H9 (cell line): ENCODE measurements around the gene PNKP. TPM values are rescaled to one million over a fixed set of nuclear protein-coding genes. Genes with fewer than 3 reads are reported as not detected.

ENCODE experiments used
- DNase-seq: peaks from one replicate; pipeline ENCODE4 v3.0.0-alpha.2; 2017
- H2AFZ ChIP-seq: one replicate; pipeline ENCODE4 v1.6.1; 2013; ENCODE audit warnings: mild to moderate bottlenecking, low read length, control low read depth, moderate library complexity
- H2AK5ac ChIP-seq: 2 replicates; pipeline ENCODE4 v1.6.1; 2013; ENCODE audit warnings: low read length, control low read depth, mixed read lengths; ENCODE audit not compliant: insufficient read length
- H2BK120ac ChIP-seq: one replicate; pipeline ENCODE4 v1.6.1; 2013; ENCODE audit warnings: low read depth, mild to moderate bottlenecking, low read length, control low read depth, inconsistent platforms; ENCODE audit not compliant: poor library complexity, severe bottlenecking
- H2BK12ac ChIP-seq: 2 replicates; pipeline ENCODE4 v1.6.1; 2013; ENCODE audit warnings: low read length, control low read depth, mixed read lengths, low read depth; ENCODE audit not compliant: insufficient read length
- H2BK15ac ChIP-seq: 2 replicates; pipeline ENCODE4 v1.6.1; 2013; ENCODE audit warnings: low read depth, low read length, control low read depth
- H2BK20ac ChIP-seq: one replicate; pipeline ENCODE4 v1.6.1; 2013; ENCODE audit warnings: low read depth, mild to moderate bottlenecking, low read length, control low read depth, inconsistent platforms; ENCODE audit not compliant: poor library complexity, severe bottlenecking
- H2BK5ac ChIP-seq: 2 replicates; pipeline ENCODE4 v1.6.1; 2013; ENCODE audit warnings: low read length, control low read depth, mixed read lengths; ENCODE audit not compliant: insufficient read length
- H3K14ac ChIP-seq: 2 replicates; pipeline ENCODE4 v1.6.1; 2013; ENCODE audit warnings: low read length, control low read depth; ENCODE audit not compliant: insufficient read depth
- H3K18ac ChIP-seq: 2 replicates; pipeline ENCODE4 v1.6.1; 2013; ENCODE audit warnings: low read depth, mild to moderate bottlenecking, mixed read lengths, low read length, control low read depth; ENCODE audit not compliant: insufficient read length
- H3K23ac ChIP-seq: 2 replicates; pipeline ENCODE4 v1.6.1; 2013; ENCODE audit warnings: low read length, control low read depth, mixed read lengths, low read depth; ENCODE audit not compliant: insufficient read length
- H3K23me2 ChIP-seq: 2 replicates; pipeline ENCODE4 v1.6.1; 2013; ENCODE audit warnings: low read depth, mild to moderate bottlenecking, mixed read lengths, low read length, control low read depth; ENCODE audit not compliant: insufficient read length, poor library complexity, severe bottlenecking
- H3K27ac ChIP-seq: 2 replicates; pipeline ENCODE4 v1.5.1; 2013; ENCODE audit warnings: low read length, control low read depth, mixed read lengths, low read depth; ENCODE audit not compliant: insufficient read length
- H3K27me3 ChIP-seq: 2 replicates; pipeline ENCODE4 v1.6.1; 2013; ENCODE audit warnings: low read length, control low read depth, inconsistent platforms; ENCODE audit not compliant: insufficient read depth
- H3K4ac ChIP-seq: 2 replicates; pipeline ENCODE4 v1.6.1; 2013; ENCODE audit warnings: low read depth, mild to moderate bottlenecking, control low read depth, inconsistent platforms, low read length, moderate library complexity
- H3K4me1 ChIP-seq: 2 replicates; pipeline ENCODE4 v1.6.1; 2013; ENCODE audit warnings: low read length, control low read depth, inconsistent platforms; ENCODE audit not compliant: insufficient read depth
- H3K4me2 ChIP-seq: 2 replicates; pipeline ENCODE4 v1.6.1; 2013; ENCODE audit warnings: low read length, control low read depth, mixed read lengths; ENCODE audit not compliant: insufficient read length, insufficient read depth
- H3K56ac ChIP-seq: 2 replicates; pipeline ENCODE4 v1.6.1; 2013; ENCODE audit warnings: low read depth, mild to moderate bottlenecking, mixed read lengths, low read length, control low read depth; ENCODE audit not compliant: insufficient read length
- H3K79me1 ChIP-seq: 2 replicates; pipeline ENCODE4 v1.6.1; 2013; ENCODE audit warnings: low read depth, mild to moderate bottlenecking, moderate library complexity, low read length, control low read depth, inconsistent platforms; ENCODE audit not compliant: insufficient read depth, poor library complexity, severe bottlenecking
- H3K79me2 ChIP-seq: 2 replicates; pipeline ENCODE4 v1.6.1; 2013; ENCODE audit warnings: low read length, control low read depth, inconsistent platforms; ENCODE audit not compliant: insufficient read depth
- H3K9ac ChIP-seq: 2 replicates; pipeline ENCODE4 v1.6.1; 2013; ENCODE audit warnings: low read length, control low read depth, mixed read lengths; ENCODE audit not compliant: insufficient read length; ENCODE audit errors: extremely low read depth
- H3K9me3 ChIP-seq: one replicate; pipeline ENCODE4 v1.6.1; 2013; ENCODE audit warnings: low read depth, low read length, inconsistent platforms; ENCODE audit not compliant: control insufficient read depth
- H3T11ph ChIP-seq: one replicate; pipeline ENCODE4 v1.6.1; 2013; ENCODE audit warnings: mild to moderate bottlenecking, low read length, control low read depth, inconsistent platforms
- H4K20me1 ChIP-seq: one replicate; pipeline ENCODE4 v1.6.1; 2013; ENCODE audit not compliant: control insufficient read depth, insufficient read length, insufficient read depth
- H4K5ac ChIP-seq: 2 replicates; pipeline ENCODE4 v1.6.1; 2013; ENCODE audit warnings: low read depth, mild to moderate bottlenecking, mixed read lengths, low read length, control low read depth; ENCODE audit not compliant: insufficient read length
- H4K8ac ChIP-seq: replicated peaks from 2 replicates; pipeline ENCODE4 v1.6.1; 2013; ENCODE audit warnings: low read length, control low read depth, mixed read lengths, low read depth; ENCODE audit not compliant: insufficient read length
- H4K91ac ChIP-seq: 2 replicates; pipeline ENCODE4 v1.6.1; 2013; ENCODE audit warnings: low read depth, mild to moderate bottlenecking, moderate library complexity, mixed read lengths, low read length, control low read depth; ENCODE audit not compliant: insufficient read length
- H3K27ac Mint-ChIP-seq, 3 experiments: 2 replicates in 2 of 3; 3 replicates in 1 of 3; pipeline ENCODE4 v1.8.0; 2020 to 2021; ENCODE audit warnings: mixed read lengths in 3 of 3, mild to moderate bottlenecking in 1 of 3, moderate library complexity in 1 of 3
- H3K27me3 Mint-ChIP-seq: 2 replicates; pipeline ENCODE4 v1.8.0; 2021; ENCODE audit warnings: low read depth, mild to moderate bottlenecking, moderate library complexity, mixed read lengths
- H3K36me3 Mint-ChIP-seq, 3 experiments: 2 replicates in 2 of 3; 3 replicates in 1 of 3; pipeline ENCODE4 v1.8.0; 2020 to 2021; ENCODE audit warnings: low read depth in 3 of 3, mixed read lengths in 3 of 3; ENCODE audit not compliant: insufficient read depth in 1 of 3
- H3K4me1 Mint-ChIP-seq, 2 experiments: 2 replicates each; pipeline ENCODE4 v1.8.0; 2020; ENCODE audit warnings: mixed read lengths in 2 of 2
- H3K4me3 Mint-ChIP-seq, 2 experiments: 2 replicates in 1 of 2; 3 replicates in 1 of 2; pipeline ENCODE4 v1.8.0; 2020 to 2021; ENCODE audit warnings: mild to moderate bottlenecking in 2 of 2, mixed read lengths in 2 of 2, moderate library complexity in 1 of 2
- H3K9me3 Mint-ChIP-seq, 2 experiments: 2 replicates in 1 of 2; 3 replicates in 1 of 2; pipeline ENCODE4 v1.8.0; 2020; ENCODE audit warnings: mild to moderate bottlenecking in 2 of 2, mixed read lengths in 2 of 2, moderate library complexity in 1 of 2
- CTCF ChIP-seq: fragments of 200-600 bp; sonication (generic); conservative IDR thresholded peaks from 3 replicates; pipeline ENCODE4 v1.8.0; 2021; ENCODE audit warnings: antibody characterized with exemption, mild to moderate bottlenecking
- WGBS: extraction: QIAGEN DNeasy Blood & Tissue Kit; methylation state at CpG from one replicate; pipeline ENCODE4 v1.1.7; 2013; ENCODE audit warnings: missing lambda C conversion rate, low lambda C conversion rate, mixed read lengths; ENCODE audit not compliant: insufficient read length; ENCODE audit errors: extremely low coverage; 5-methylcytosine and 5-hydroxymethylcytosine counted together
- total RNA-seq: library from RNA; stranded (reverse); gene quantifications from 2 replicates; pipeline ENCODE4 v1.2.1, GENCODE V29; 2021

The PNKP gene
- total RNA-seq, 1 experiment from 2014 or later = 157 TPM

- Histone ChIP-seq H3K27me3 (no peaks in the 10 kb centered on the region; the same call in 1 of the 2 replicates), H2BK20ac (no peak overlapping the region), H2BK12ac (no peak overlapping the region), H3K9me3 (no peaks in the 10 kb centered on the region), H3K4me2 (no peak overlapping the region), H4K5ac (no peak overlapping the region), H3K79me2 (no peaks in the 10 kb centered on the region), H3K79me1 (no peaks in the 10 kb centered on the region), H2AFZ (no peak overlapping the region), H4K91ac (no peak overlapping the region), H4K8ac (no peak overlapping the region), H3K4me1 (no peaks in the 10 kb centered on the region), H2BK120ac (no peak overlapping the region), H4K20me1 (peaks cover 5% of the 10 kb centered on the region), H3K14ac (no peak overlapping the region), H3K9ac (no peak overlapping the region), H3K4ac (no peak overlapping the region), H3K23ac (no peak overlapping the region), H2BK5ac (no peak overlapping the region), H2BK15ac (no peak overlapping the region), H3T11ph (no peak overlapping the region), H3K56ac (no peak overlapping the region), H3K23me2 (peaks cover 3% of the 10 kb centered on the region), H3K27ac (no peak overlapping the region), H2AK5ac (no peak overlapping the region), H3K18ac (no peak overlapping the region)
- peaks cover 0 to 11% of the 10 kb centered on the region in 2 experiments; a peak in 1 of 5 replicates for H3K9me3 Mint-ChIP-seq
- H3K27ac Mint-ChIP-seq = no peak overlapping the region
- H3K27me3 Mint-ChIP-seq = peaks cover 28% of the 10 kb centered on the region
- peaks cover 27 to 37% (median 33%) of the 10 kb centered on the region in 3 experiments for H3K36me3 Mint-ChIP-seq
- H3K4me3 Mint-ChIP-seq = no peak overlapping the region
- DNase-seq = no peak
- WGBS = no CpG with 5 or more reads among the region's 18 CpGs
- peaks cover 3 to 21% of the 10 kb centered on the region in 2 experiments; a peak in 3 of 4 replicates for H3K4me1 Mint-ChIP-seq
- no peak for TF ChIP-seq CTCF
Observed at GRCh38 chr19:49888510-49888824, 21.1 kb upstream of the PNKP start.
